Cortex of kidney (tissue), 1 donor: ENCODE measurements around the gene CYTH2.
"Not testable (repeated sequence)": the region's sequence is repeated elsewhere in the genome, so short reads cannot be mapped to it uniquely, and the experiment has no call there.

Experiments
- DNase-seq: peaks from one replicate; lab custom pipeline; 2025; lab: John Stamatoyannopoulos, UW

CYTH2 gene

DNA sequence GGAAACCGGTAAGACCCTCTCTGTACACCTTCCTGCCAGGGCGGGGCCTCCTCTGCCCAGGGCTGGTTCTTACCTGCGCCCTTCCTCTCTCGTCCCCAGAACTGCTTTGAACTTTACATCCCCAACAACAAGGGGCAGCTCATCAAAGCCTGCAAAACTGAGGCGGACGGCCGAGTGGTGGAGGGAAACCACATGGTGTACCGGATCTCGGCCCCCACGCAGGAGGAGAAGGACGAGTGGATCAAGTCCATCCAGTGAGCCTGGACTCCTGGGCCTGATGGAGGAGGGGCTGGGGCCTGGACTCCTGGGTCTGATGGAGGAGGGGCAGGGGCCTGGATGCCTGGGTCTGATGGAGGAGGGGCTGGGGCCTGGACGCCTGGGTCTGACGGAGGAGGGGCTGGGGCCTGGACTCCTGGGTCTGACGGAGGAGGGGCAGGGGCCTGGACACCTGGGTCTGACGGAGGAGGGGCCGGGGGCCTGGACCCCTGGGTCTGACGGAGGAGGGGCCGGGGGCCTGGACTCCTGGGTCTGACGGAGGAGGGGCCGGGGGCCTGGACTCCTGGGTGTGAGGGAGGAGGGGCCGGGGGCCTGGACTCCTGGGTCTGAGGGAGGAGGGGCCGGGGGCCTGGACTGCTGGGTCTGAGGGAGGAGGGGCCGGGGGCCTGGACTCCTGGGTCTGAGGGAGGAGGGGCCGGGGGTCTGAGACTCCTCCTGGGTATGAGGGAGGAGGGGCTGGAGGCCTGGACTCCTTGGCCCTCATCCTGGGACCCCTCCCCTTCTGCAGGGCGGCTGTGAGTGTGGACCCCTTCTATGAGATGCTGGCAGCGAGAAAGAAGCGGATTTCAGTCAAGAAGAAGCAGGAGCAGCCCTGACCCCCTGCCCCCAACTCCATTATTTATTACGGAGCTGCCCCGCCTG lies 9.4 kb downstream of the CYTH2 start:
- no peak for DNase-seq

DNA sequence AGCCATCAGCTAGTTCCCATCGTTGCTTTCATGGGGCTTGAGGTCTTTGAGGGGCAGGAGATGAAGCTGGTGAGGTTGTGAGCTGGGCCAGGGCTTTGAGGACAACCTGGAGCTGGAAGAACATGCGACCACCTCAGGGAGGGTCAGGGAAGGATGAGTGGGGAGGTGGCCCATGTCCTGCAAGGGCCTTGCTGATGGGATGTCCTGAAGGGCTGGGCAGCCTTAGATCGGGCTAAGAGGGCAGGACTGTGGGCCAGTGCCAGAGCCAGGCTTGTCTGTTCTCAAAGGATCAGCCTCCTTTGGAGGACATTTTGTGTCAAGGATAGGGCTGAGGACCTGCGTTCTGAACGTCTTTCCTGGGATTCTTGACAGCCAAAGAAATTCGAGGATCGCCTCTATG lies 10.5 kb downstream of the CYTH2 start:
- no peak for DNase-seq

DNA sequence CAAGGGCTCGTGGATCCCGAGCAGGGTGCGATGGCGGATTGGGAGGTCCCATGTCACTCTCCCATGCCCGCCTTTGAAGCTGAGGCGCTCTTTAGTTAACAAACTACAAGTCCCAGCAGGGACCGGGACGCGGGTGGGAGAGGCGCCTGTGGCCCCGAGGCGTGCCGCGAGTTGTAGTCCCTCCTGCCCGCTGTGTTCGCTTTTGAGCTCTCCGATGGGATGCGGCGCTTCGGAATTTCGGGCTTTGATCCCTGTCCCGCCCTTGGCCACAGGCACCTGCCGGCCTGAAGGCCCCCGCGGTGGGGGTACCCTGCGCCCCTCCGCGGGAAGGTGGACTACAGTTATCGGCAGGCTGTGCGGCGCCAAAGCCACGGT lies 11.0 kb downstream of the CYTH2 start:
- no peak for DNase-seq

DNA sequence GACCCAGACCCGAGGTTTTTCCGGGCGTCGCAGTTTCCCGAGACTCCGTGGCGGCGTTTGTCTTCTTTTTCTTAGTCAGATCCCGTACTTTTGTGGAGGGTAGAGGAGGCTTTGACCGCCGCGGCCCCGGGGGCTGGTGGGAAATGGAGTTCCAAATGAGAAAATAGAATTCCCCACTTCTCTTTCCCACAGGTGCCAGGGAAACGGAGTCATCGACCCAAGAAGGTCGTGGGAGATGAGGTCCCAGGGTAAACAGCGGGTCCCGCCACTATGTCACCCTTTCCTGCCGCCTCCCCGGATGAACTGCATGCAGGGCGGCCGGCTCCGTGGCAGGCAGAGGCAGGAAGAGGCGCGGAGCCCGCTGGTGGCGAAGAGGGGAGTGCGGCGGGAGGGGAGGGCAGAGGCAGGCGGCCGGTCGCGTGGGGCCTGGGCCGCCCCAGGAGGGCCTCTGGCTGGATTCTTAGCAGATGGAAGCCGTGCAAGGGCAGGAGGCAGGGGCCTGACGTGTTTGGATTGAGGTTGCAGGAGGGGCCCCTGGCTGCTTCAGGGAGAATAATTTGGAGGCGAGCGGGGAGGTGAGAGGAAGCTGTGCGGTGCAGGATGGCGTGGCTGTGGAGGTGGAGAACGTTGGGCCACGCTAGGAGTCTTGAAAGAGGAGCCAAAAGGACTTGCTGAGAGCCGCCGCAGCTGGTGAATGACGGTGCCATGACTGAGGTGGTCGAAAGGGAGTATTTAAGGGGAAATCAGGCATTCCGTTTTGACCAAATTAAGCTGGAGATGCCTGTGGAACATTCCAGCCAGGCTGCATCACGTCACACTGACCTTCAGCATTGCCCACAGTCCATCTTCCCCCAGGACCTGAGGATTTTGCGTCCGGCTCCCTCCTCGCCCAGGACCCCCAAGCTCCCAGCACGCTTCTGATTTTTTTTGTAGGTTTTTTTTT lies 11.7 kb downstream of the CYTH2 start:
- DNase-seq: no peak

DNA sequence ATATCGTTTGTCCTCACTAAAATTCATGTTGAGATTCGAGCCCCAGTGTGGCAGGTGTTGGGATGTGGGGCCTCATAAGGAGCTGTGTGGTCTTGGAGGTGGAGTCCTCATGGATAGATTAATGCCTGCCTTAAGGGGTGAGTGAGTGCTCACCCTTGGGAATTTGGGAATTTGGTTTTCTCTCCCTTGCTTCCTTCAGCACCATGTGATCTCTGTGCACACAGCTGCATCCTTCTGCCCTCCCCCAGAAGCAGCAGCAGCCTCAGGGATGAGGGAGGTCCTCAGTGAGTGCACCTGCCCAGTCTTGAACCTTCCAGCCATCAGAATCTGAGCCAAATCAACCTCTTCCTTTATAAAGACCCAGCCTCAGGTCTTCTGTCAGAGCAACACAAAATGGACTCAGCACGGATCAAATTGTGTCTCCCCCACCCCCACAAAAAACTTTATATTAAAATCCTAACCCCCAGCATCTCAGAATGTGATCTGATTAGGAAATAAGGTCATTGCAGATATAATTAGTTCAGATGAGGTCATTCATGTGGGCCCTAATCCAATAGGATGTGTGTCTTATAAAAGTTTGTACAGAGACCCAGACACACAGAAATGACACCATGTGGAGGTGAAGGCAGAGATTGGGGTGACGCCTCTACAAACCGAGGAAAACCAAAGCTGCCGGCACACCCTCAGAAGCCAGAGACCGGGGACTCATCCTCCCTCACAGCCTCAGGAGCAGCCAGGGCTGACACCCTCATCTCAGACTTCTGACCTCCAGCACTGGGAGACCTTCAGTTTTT lies 12.9 kb downstream of the CYTH2 start:
- no peak for DNase-seq

DNA sequence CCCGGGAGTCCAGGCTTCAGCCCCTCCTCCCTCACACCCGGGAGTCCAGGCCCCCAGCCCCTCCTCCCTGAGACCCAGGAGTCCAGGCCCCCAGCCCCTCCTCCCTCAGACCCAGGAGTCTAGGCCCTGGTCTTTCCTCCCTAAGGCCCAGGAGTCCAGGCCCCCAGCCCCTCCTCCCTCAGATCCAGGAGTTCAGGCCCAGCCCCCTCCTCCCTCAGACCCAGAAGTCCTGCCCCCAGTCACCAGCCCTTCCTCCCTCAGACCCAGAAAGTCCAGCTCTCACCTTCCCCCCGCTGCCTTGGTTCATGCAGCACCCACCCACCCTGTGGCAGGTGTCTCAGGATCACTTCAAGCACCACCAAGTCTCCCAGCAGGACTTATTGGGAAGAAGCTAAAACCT lies 14.1 kb downstream of the CYTH2 start:
- no peak for DNase-seq

- DNase-seq: no peak
Observed at GRCh38 chr19:48484247-48484893, 15.2 kb downstream of the CYTH2 start.

GRCh38 chr19:48484931-48485612 lies 15.9 kb downstream of the CYTH2 start:
- no peak for DNase-seq

- DNase-seq: not testable (repeated sequence)
Observed at GRCh38 chr19:48486706-48487105, 17.5 kb downstream of the CYTH2 start.

- no peak for DNase-seq
Observed at GRCh38 chr19:48487544-48487943, 18.4 kb downstream of the CYTH2 start.

DNA sequence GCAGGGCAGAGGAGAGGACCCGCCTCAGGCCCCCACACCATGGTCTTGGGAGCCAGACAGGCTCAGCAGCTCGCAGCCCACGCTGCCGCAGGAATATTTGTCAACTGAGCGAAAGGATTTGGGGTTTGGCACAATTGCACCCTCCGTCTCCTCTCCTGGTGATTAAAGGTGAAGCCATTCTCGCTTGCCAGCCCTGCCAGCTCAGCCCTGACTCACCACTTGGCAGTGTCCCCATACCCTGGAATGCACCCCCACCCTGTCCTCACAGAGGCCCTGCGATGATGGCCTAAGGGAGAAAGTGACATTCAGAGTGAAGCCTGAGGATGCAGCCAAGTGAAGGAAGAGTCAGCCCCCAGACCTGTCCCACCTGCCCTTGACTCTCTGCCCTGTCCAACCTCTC lies 18.8 kb downstream of the CYTH2 start:
- DNase-seq: no peak

GRCh38 chr19:48488478-48488877 lies 19.3 kb downstream of the CYTH2 start:
- DNase-seq: not testable (repeated sequence)

- DNase-seq: no peak
Observed at GRCh38 chr19:48489608-48490216, 20.5 kb downstream of the CYTH2 start.

- DNase-seq: no peak
Observed at GRCh38 chr19:48490981-48491792, 22.0 kb downstream of the CYTH2 start.

DNA sequence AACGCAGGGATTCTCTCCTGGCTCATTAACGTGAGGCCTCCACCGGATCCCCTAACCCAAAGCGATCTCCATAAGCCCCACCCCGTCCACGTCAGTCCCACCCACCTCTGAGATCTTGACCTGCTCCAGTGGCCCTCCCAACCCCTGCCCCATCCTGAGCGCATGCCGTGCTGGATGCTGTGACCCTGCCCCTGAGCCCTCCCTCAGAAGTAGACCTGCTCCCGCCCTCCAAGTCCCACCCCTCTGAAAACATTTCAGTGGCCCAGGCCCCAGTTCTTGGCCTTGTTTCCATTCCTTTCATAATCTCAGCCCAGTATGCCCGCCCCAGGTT lies 22.6 kb downstream of the CYTH2 start:
- DNase-seq: no peak

DNA sequence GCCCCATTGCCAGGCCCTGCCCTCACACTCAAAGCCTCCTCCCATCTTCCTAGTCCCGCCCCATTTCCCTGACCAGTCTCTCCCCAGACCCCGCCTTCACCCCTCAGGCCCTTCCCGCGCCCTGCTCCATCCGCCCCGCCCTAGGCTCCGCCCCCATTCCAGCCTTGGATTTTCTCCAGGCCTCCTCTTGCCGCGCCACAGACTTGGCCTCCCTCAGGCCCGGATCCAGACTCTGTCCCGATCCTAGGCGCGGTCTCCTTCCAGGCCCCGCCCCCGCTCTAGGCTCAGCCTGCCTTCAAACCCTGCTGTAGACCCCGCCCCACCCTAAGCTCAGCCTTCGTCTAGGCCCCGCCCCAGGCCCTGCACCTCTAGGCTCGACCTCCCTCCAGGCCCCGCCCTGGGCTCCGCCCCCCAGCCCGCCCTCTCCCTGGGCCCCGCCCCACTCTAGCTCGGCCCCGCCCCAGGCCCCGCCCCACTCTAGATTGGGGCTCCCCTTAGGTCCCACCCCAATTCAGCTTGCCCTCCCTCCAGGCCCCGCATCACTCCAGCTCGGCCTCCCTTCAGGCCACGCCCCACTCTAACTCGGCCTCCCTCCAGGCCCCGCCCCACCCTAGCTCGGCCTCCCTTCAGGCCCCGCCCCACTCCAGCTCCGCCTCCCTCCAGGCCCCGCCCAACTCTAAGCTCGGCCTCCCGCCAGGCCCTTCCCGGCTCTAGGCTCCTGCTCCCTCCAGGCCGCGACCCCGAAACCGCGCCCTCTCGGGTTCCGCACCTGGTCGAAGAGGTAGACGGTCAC lies 24.0 kb downstream of the CYTH2 start:
- no peak for DNase-seq

DNA sequence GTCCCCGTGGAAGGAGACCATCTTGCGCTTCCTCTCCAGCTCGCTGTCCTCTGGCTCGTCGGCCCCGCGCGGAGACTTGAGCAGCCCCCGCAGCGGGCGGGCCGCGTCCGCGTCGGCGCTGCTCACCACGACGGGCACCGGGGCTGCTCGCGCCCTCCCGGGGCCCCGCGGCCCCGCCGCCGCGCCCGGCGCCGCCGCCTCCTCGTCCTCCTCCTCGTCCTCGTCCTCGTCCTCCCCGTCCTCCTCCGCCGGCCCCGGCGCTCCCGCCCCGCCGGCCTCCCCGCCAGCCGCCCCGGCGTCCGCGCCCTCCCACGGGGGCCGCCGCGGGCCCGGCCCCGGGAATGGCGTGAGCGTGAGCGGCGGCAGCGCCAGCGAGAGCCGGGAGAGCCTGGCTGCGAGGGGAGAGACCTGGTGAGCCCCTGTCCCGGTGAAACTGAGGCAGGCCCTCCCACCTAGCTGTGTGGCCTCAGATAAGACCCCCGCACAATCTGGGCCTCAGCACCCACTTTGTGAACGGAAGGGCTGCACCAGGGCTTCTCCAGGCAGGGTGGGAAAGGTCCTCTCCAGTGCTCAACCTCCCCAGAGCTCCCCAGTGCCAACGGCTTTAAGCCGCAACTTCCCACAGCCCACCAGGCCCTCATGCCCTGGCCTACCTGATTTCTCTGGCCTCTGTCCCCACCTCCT lies 24.7 kb downstream of the CYTH2 start:
- no peak for DNase-seq

DNA sequence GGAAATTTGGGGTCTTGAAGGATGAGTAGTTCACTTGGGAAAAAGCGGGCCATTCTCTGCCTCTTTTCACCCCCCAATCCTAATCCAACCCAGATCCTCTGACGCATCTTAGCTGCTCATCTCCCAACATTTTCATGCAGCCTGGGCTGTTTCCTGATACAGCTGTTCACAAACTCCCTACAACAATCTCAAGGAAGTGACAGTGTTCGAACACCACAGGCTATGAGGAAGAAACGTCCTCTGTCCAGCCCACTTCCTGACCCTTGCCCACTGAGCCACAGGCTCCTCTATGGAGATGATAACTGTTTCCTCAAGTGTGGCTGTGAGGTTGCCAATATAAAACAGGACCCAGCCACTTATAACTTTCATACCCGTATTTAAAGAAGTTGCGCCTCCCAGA lies 26.2 kb downstream of the CYTH2 start:
- no peak for DNase-seq
